Mesendoderm (in vitro differentiated cells): ENCODE measurements around the gene HIGD2A.

Source experiments
- DNase-seq: peaks from one replicate; pipeline ENCODE4 v3.0.0; 2013
- H2AK5ac ChIP-seq: 2 replicates; pipeline ENCODE4 v1.6.1; 2013; ENCODE audit warnings: low read length, inconsistent platforms
- H2BK120ac ChIP-seq: 2 replicates; pipeline ENCODE4 v1.6.1; 2013; ENCODE audit warnings: low read depth, mild to moderate bottlenecking, low read length, moderate library complexity, mixed read lengths
- H2BK15ac ChIP-seq: replicated peaks from 2 replicates; pipeline ENCODE4 v1.6.1; 2013; ENCODE audit warnings: low read depth, mild to moderate bottlenecking, moderate library complexity
- H2BK5ac ChIP-seq: 2 replicates; pipeline ENCODE4 v1.6.1; 2013; ENCODE audit warnings: low read length, inconsistent platforms
- H3K18ac ChIP-seq: 2 replicates; pipeline ENCODE4 v1.6.1; 2013; ENCODE audit warnings: mild to moderate bottlenecking, low read length, mixed read lengths
- H3K23ac ChIP-seq: one replicate; pipeline ENCODE4 v1.6.1; 2013; ENCODE audit warnings: low read length
- H3K27ac ChIP-seq: 2 replicates; pipeline ENCODE4 v1.5.1; 2013; ENCODE audit warnings: low read depth, mild to moderate bottlenecking, inconsistent platforms, low read length, moderate library complexity
- H3K27me3 ChIP-seq: 2 replicates; pipeline ENCODE4 v1.6.1; 2013; ENCODE audit warnings: low read length, control low read depth, mild to moderate bottlenecking, inconsistent platforms; ENCODE audit not compliant: insufficient read depth, poor library complexity
- H3K36me3 ChIP-seq: 2 replicates; pipeline ENCODE4 v1.6.1; 2013; ENCODE audit warnings: low read length, inconsistent platforms; ENCODE audit not compliant: control insufficient read depth, insufficient read depth
- H3K4ac ChIP-seq: one replicate; pipeline ENCODE4 v1.6.1; 2013; ENCODE audit warnings: low read depth, mild to moderate bottlenecking, low read length, moderate library complexity
- H3K4me1 ChIP-seq: 2 replicates; pipeline ENCODE4 v1.6.1; 2013; ENCODE audit warnings: low read depth, low read length, inconsistent platforms; ENCODE audit not compliant: control insufficient read depth
- H3K4me2 ChIP-seq: 2 replicates; pipeline ENCODE4 v1.6.1; 2013; ENCODE audit warnings: low read length
- H3K4me3 ChIP-seq: 2 replicates; pipeline ENCODE4 v1.5.1; 2013; ENCODE audit warnings: mild to moderate bottlenecking, low read length
- H3K56ac ChIP-seq: one replicate; pipeline ENCODE4 v1.6.1; 2013; ENCODE audit warnings: low read length
- H3K79me1 ChIP-seq: 2 replicates; pipeline ENCODE4 v1.6.1; 2013; ENCODE audit warnings: low read length, inconsistent platforms
- H3K79me2 ChIP-seq: 2 replicates; pipeline ENCODE4 v1.6.1; 2013; ENCODE audit warnings: mild to moderate bottlenecking, low read length; ENCODE audit not compliant: control insufficient read depth, insufficient read depth
- H3K9ac ChIP-seq: 2 replicates; pipeline ENCODE4 v1.6.1; 2013; ENCODE audit warnings: low read length, inconsistent platforms
- H4K5ac ChIP-seq: one replicate; pipeline ENCODE4 v1.6.1; 2013; ENCODE audit warnings: low read length
- H4K8ac ChIP-seq: one replicate; pipeline ENCODE4 v1.6.1; 2013; ENCODE audit warnings: low read depth, mild to moderate bottlenecking, control low read depth, low read length, moderate library complexity
- WGBS: extraction: QIAGEN DNeasy Blood & Tissue Kit; methylation state at CpG from one replicate; pipeline ENCODE4 v1.1.7; 2013; ENCODE audit warnings: low lambda C conversion rate, missing lambda C conversion rate; ENCODE audit not compliant: insufficient coverage; ENCODE audit errors: extremely low coverage; 5-methylcytosine and 5-hydroxymethylcytosine counted together

HIGD2A gene

GRCh38 chr5:176426876-176427275 lies 38.3 kb downstream of the HIGD2A start:
- H3K23ac ChIP-seq = no peak overlapping the region

GRCh38 chr5:176427971-176428370 lies 39.4 kb downstream of the HIGD2A start:
- Histone ChIP-seq H3K4me2 (no peak overlapping the region), H3K79me2 (no peaks in the 10 kb centered on the region), H3K9ac (no peak overlapping the region), H3K4ac (no peak overlapping the region), H3K27me3 (no peaks in the 10 kb centered on the region), H3K36me3 (no peaks in the 10 kb centered on the region), H3K79me1 (no peaks in the 10 kb centered on the region), H3K4me1 (no peaks in the 10 kb centered on the region), H3K23ac (no peak overlapping the region), H4K8ac (no peak overlapping the region), H3K56ac (no peak overlapping the region), H3K27ac (no peak overlapping the region), H2BK15ac (no peak overlapping the region), H3K18ac (no peak overlapping the region), H2BK5ac (no peak overlapping the region), H4K5ac (no peak overlapping the region), H2BK120ac (no peak overlapping the region), H2AK5ac (no peak overlapping the region), H3K4me3 (no peak overlapping the region)
- no peak for DNase-seq
- 100% methylated on average over 1 of the region's 4 CpGs for WGBS

More at GRCh38 chr5:176426876-176427275, 38.3 kb downstream of the HIGD2A start:
- Histone ChIP-seq H3K18ac (no peak overlapping the region), H3K27me3 (no peaks in the 10 kb centered on the region), H3K4ac (no peak overlapping the region), H2BK5ac (no peak overlapping the region), H3K79me2 (no peaks in the 10 kb centered on the region), H3K27ac (no peak overlapping the region), H3K4me2 (no peak overlapping the region), H2AK5ac (no peak overlapping the region), H3K4me3 (no peak overlapping the region), H2BK15ac (no peak overlapping the region), H3K9ac (no peak overlapping the region), H3K4me1 (no peaks in the 10 kb centered on the region), H4K8ac (no peak overlapping the region), H2BK120ac (no peak overlapping the region), H3K36me3 (no peaks in the 10 kb centered on the region), H4K5ac (no peak overlapping the region), H3K56ac (no peak overlapping the region), H3K79me1 (no peaks in the 10 kb centered on the region)
- WGBS = no CpG with 5 or more reads among the region's 1 CpG
- no peak for DNase-seq

GRCh38 chr5:176429972-176430371 lies 41.4 kb downstream of the HIGD2A start:
- Histone ChIP-seq H3K79me2 (no peaks in the 10 kb centered on the region), H2BK15ac (no peak overlapping the region), H2BK5ac (no peak overlapping the region), H3K27me3 (no peaks in the 10 kb centered on the region), H2BK120ac (no peak overlapping the region), H3K18ac (no peak overlapping the region), H3K4me3 (no peak overlapping the region), H4K8ac (no peak overlapping the region), H4K5ac (no peak overlapping the region), H3K9ac (no peak overlapping the region), H3K56ac (no peak overlapping the region), H3K36me3 (no peaks in the 10 kb centered on the region), H3K27ac (no peak overlapping the region), H3K4ac (no peak overlapping the region), H3K4me2 (no peak overlapping the region), H3K79me1 (no peaks in the 10 kb centered on the region), H3K23ac (no peak overlapping the region), H3K4me1 (no peaks in the 10 kb centered on the region), H2AK5ac (no peak overlapping the region)
- WGBS = no CpG with 5 or more reads among the region's 4 CpGs
- no peak for DNase-seq

- Histone ChIP-seq H3K79me2 (no peaks in the 10 kb centered on the region), H3K56ac (no peak overlapping the region), H3K4me2 (no peak overlapping the region), H2BK120ac (no peak overlapping the region), H3K4me3 (no peak overlapping the region), H3K27me3 (no peaks in the 10 kb centered on the region), H3K4me1 (no peaks in the 10 kb centered on the region), H3K27ac (no peak overlapping the region), H2BK5ac (no peak overlapping the region), H4K5ac (no peak overlapping the region), H3K79me1 (no peaks in the 10 kb centered on the region), H3K23ac (no peak overlapping the region), H3K18ac (no peak overlapping the region), H3K36me3 (no peaks in the 10 kb centered on the region), H2AK5ac (no peak overlapping the region), H3K9ac (no peak overlapping the region), H3K4ac (no peak overlapping the region), H4K8ac (no peak overlapping the region), H2BK15ac (no peak overlapping the region)
- no peak for DNase-seq
- no CpG with 5 or more reads among the region's 5 CpGs for WGBS
These were observed 44.2 kb downstream of the HIGD2A start for GRCh38 chr5:176432707-176433106.

GRCh38 chr5:176436656-176437055 lies 48.1 kb downstream of the HIGD2A start:
- H4K5ac ChIP-seq = no peak overlapping the region
- H3K4me3 ChIP-seq = no peak overlapping the region
- no peak overlapping the region for H3K56ac ChIP-seq
- H2AK5ac ChIP-seq = no peak overlapping the region
- H3K79me1 ChIP-seq = no peaks in the 10 kb centered on the region
- no peak overlapping the region for H3K27ac ChIP-seq
- no CpG with 5 or more reads among the region's 5 CpGs for WGBS
- no peak for DNase-seq
- no peak overlapping the region for H3K4ac ChIP-seq
- no peaks in the 10 kb centered on the region for H3K79me2 ChIP-seq
- no peaks in the 10 kb centered on the region for H3K27me3 ChIP-seq
- H4K8ac ChIP-seq = no peak overlapping the region
- no peak overlapping the region for H3K4me2 ChIP-seq
- no peak overlapping the region for H3K23ac ChIP-seq
- no peak overlapping the region for H3K18ac ChIP-seq
- H2BK5ac ChIP-seq = no peak overlapping the region
- H3K36me3 ChIP-seq = no peaks in the 10 kb centered on the region
- no peak overlapping the region for H2BK15ac ChIP-seq
- no peak overlapping the region for H3K9ac ChIP-seq
- peaks cover 2% of the 10 kb centered on the region for H3K4me1 ChIP-seq
- no peak overlapping the region for H2BK120ac ChIP-seq

- Histone ChIP-seq H3K27me3 (no peaks in the 10 kb centered on the region), H3K79me1 (no peaks in the 10 kb centered on the region), H3K4me2 (no peak overlapping the region), H2AK5ac (no peak overlapping the region), H3K18ac (no peak overlapping the region), H3K4me1 (peaks cover 2% of the 10 kb centered on the region), H3K27ac (no peak overlapping the region), H3K79me2 (no peaks in the 10 kb centered on the region), H4K5ac (no peak overlapping the region), H3K4me3 (no peak overlapping the region), H4K8ac (no peak overlapping the region), H2BK5ac (no peak overlapping the region), H2BK120ac (no peak overlapping the region), H2BK15ac (no peak overlapping the region), H3K56ac (peak overlapping the region; percentile 42), H3K4ac (no peak overlapping the region), H3K36me3 (no peaks in the 10 kb centered on the region), H3K23ac (no peak overlapping the region), H3K9ac (no peak overlapping the region)
- DNase-seq = peak; percentile 85
- no CpG with 5 or more reads among the region's 12 CpGs for WGBS
These were observed 50.6 kb downstream of the HIGD2A start for GRCh38 chr5:176438959-176439757.
